Activated T-helper 2 cell treated with anti-CD3 and anti-CD28 coated beads, Interferon-gamma antibody, Interleukin-2, Interleukin-4, amounts not matched to agents 10 μg/mL and 5 μg/mL and 100 μg/mL, durations not matched to agents 14 hours and 24 hours and 36 hours (primary cell): ENCODE measurements around the gene TRMT6. TPM values are rescaled to one million over a fixed set of nuclear protein-coding genes. Genes with fewer than 3 reads are reported as not detected.

Experiments used
- DNase-seq: peaks from one replicate; pipeline ENCODE4 v3.0.0; 2021; ENCODE audit warnings: low spot score
- H3K27ac Mint-ChIP-seq: one replicate; pipeline ENCODE4 v1.8.0; 2021; ENCODE audit warnings: mixed read lengths
- H3K27me3 Mint-ChIP-seq: one replicate; pipeline ENCODE4 v1.8.0; 2021; ENCODE audit warnings: low read depth, mixed read lengths
- H3K36me3 Mint-ChIP-seq: one replicate; pipeline ENCODE4 v1.8.0; 2021; ENCODE audit warnings: low read depth, mixed read lengths
- H3K4me1 Mint-ChIP-seq: one replicate; pipeline ENCODE4 v1.8.0; 2021; ENCODE audit warnings: low read depth, mixed read lengths
- H3K4me3 Mint-ChIP-seq: one replicate; pipeline ENCODE4 v1.8.0; 2021; ENCODE audit warnings: low read depth, mild to moderate bottlenecking, moderate library complexity, mixed read lengths
- H3K9me3 Mint-ChIP-seq: one replicate; pipeline ENCODE4 v1.8.0; 2021; ENCODE audit warnings: mixed read lengths
- intact Hi-C: fragments of 100-400 bp; cut with micrococcal nuclease; formaldehyde crosslinking; loops from one replicate; pipeline ENCODE4 v1.15.1; 2023
- total RNA-seq: library from RNA; stranded (reverse); gene quantifications from 2 replicates; pipeline ENCODE4 v1.2.3, GENCODE V29; 2022

TRMT6 gene
- total RNA-seq, 1 donor from 2014 or later, result 27.5 TPM

DNA sequence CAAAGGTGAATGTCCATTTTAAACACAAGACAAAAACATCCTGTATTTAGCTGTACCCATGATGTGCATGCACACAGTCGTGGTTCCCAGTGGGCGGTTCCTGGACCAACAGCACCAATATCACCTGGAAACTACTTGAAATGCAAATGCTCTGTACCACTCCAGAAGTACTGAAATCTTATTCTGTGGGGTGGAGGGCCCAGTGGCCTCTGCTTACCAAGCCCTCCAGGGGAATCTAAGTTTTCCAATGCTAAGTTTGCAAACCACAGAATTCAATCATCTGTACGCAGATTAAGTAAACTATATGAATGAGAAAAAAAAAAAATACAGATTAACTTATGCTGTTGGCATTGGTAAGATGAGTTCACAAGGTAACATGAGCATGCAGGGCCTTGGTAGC lies 14.1 kb downstream of the TRMT6 start:
- intact Hi-C loops, result no loop called here
- DNase-seq, result no peak
- Mint-ChIP-seq H3K36me3 (peaks cover 27% of the 10 kb centered on the region), H3K4me3 (no peak overlapping the region), H3K9me3 (no peaks in the 10 kb centered on the region), H3K27ac (no peak overlapping the region), H3K27me3 (no peaks in the 10 kb centered on the region), H3K4me1 (peaks cover 9% of the 10 kb centered on the region)

DNA sequence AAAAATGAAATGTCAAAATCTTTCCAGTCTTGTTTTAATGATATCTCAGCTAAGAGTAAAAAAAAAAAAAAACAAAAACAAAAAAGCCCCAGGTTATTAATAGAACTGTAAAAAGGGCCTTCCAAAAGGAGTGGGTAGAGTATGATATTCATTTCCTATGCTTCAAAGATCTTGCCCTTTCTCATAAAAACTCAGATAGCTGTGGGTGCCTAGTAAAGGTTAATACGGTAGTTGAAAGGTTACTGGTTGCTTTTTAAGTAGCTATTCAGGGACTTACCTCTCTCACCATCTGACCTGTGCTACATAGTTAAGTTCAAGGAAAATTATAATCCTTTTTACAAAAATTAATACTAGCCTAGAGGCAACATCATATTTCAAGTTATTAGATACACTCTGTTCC lies 14.9 kb downstream of the TRMT6 start:
- Mint-ChIP-seq H3K27ac (no peak overlapping the region), H3K36me3 (peaks cover 22% of the 10 kb centered on the region), H3K4me1 (peaks cover 9% of the 10 kb centered on the region), H3K4me3 (no peak overlapping the region), H3K9me3 (no peaks in the 10 kb centered on the region), H3K27me3 (peaks cover 2% of the 10 kb centered on the region)
- no peak for DNase-seq
- intact Hi-C loops, result no loop called here

DNA sequence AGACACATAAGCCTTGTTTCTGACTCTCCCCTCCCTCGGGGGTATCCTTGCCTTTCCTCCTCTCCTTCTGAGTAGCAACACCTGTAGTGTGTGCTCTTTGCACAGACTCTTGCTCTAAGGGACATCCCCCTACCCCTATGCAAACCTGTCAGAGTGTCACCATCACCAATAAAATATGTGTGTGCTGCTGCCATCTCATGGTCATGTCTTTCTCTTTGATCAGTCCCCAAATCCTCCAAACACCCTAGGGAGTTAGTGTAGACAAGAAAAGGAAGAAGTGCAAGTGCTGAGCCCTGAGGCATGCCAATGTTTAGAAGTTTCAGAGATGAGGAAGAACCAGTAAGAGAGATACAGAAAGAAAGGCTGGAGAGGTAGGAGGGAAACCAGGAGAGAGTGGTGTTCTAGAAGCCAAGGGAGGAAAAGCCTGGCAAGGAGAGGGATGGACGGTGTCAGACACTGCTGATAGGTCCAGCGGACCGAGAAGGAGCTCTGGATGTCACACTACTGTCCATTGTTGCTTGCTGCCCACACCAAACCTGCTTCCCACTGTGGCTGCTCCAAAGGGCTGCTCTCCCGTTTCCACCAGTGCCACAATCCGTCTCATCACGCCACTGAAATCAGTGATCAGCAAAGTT lies 16.4 kb downstream of the TRMT6 start:
- peaks cover 9% of the 10 kb centered on the region for H3K4me1 Mint-ChIP-seq
- DNase-seq, result no peak
- intact Hi-C loops, result loop anchor here (5.0 kb wide), 1 partner anchor 407 kb away; no protein-coding TSS in a partner anchor
- no peaks in the 10 kb centered on the region for H3K9me3 Mint-ChIP-seq
- H3K36me3 Mint-ChIP-seq, result peaks cover 12% of the 10 kb centered on the region
- no peak overlapping the region for H3K4me3 Mint-ChIP-seq
- H3K27me3 Mint-ChIP-seq, result peaks cover 7% of the 10 kb centered on the region
- no peak overlapping the region for H3K27ac Mint-ChIP-seq

DNA sequence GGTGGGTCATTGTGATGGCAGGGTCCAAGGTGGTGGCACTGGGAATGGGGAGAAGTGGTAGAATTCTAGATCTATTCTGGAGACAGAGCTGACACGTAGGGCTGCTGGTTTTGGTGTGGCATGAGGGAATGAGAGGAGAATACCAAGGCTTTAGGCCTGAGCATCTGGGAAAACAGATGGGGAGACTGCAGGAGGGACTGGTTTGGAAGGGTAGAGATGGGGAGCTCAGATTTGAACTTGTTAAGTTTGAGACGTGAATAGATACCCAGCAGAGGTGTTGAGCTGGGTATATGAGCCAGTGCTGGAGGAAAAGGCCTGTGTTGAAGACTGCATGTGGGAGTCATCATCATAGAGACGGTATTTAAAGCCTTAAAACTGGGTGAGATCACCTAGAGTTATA lies 17.5 kb downstream of the TRMT6 start:
- intact Hi-C loops, result loop anchor here (5.0 kb wide), 1 partner anchor 405 kb away; no protein-coding TSS in a partner anchor

DNA sequence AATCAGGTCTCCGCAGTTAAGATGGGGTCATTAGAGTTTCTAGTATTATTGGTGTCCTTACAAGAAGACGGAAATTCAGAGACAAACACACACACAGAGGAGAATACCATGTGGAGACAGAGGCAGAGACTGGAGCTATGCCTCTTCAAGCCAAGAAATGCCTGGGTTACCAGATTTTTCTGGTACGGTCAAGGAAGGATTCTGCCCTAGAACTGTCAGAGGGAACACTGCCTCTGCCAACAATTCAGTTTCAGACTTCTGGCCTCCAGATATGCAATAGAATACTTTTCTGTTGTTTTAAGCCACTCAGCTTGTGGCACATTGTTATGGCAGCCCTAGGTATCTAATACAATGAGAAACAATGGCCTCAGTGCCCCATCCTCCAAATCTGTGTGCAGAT lies 18.9 kb downstream of the TRMT6 start:
- Mint-ChIP-seq H3K4me1 (peaks cover 9% of the 10 kb centered on the region), H3K27ac (no peak overlapping the region), H3K36me3 (no peaks in the 10 kb centered on the region), H3K27me3 (peaks cover 18% of the 10 kb centered on the region), H3K4me3 (no peak overlapping the region), H3K9me3 (no peaks in the 10 kb centered on the region)
- intact Hi-C loops, result loop anchor here (5.0 kb wide), 1 partner anchor 404 kb away; no protein-coding TSS in a partner anchor
- DNase-seq, result no peak

More for the DNA sequence above, 17.5 kb downstream of the TRMT6 start:
- Mint-ChIP-seq H3K36me3 (peaks cover under 1% of the 10 kb centered on the region), H3K27ac (no peak overlapping the region), H3K4me3 (no peak overlapping the region), H3K9me3 (no peaks in the 10 kb centered on the region), H3K27me3 (peaks cover 10% of the 10 kb centered on the region), H3K4me1 (peaks cover 9% of the 10 kb centered on the region)
- no peak for DNase-seq

DNA sequence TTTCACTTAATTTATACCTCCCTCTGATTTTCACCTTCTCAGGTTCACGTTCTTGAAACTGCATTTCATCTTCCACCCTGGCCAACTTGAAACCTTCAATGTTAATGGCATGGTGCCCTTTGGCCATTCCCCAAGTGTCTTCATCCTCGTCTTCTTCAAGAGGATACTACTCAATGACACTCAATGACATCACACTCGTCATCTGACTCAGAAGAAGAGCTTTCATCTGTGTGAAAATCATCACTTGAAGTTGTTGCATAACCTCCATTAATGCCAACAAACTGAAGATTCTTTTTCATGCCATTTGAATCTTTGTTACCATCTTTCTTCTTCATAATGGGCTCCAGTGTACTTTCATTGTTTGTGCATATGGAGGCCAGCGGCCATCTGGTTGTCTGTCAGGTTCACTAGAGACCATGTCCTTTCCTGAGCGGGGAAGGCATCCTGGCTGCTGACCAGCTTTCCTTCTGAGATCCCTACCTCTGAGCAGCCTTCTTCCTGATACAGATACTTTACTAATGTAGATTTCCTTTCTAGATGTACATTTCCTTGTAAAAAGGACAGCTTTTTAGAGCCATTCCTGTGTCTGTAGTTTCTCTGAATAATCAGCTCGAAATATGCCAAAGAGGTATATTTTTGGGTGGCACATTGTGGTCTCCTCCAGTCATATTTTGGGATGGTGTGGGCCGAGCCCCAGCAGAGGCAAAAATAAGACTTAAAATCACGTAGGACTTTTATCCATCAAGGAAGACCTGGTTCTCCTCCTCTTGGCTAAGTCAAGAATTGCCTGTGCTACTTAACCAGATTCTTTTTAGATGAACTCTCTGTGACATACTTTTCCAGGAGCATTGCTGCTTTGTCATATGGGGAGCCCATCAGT lies 21.3 kb downstream of the TRMT6 start:
- peaks cover 25% of the 10 kb centered on the region for H3K27me3 Mint-ChIP-seq
- no peaks in the 10 kb centered on the region for H3K36me3 Mint-ChIP-seq
- intact Hi-C loops, result no loop called here
- H3K4me3 Mint-ChIP-seq, result no peak overlapping the region
- no peak for DNase-seq
- H3K9me3 Mint-ChIP-seq, result no peaks in the 10 kb centered on the region
- H3K4me1 Mint-ChIP-seq, result no peaks in the 10 kb centered on the region
- no peak overlapping the region for H3K27ac Mint-ChIP-seq

DNA sequence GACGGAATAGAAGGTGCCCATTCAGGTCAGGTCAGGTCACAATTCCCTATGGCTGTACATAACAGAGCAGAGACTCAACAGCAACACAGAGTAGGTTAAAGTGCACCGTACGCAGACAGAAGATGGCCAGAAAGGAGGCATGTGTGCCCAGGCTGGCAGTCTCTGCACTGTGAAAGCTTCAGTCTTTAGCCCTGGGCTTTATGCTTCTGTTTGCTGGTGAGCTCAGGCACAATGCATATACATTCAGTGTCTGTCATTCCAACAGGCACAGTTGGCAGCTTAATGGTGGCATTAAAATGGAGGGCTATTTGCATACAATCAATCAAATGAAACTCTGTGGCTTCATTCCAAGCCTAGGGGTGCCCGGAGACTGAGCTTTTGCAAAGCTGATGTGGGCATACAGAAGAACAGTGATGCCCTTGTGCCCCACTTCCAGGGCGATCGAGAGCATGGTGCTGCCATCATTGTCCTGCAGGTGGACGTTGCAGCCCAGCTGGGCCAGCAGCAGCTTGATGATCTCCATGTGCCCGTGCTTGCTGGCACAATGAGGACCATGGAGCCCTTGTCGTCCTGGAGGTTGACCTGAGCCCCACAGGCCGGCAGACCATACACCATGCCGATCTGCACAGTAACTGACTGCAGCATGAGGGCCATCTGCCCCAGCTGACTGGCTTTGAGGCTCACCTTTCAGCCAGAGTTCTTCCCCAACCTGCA lies 22.4 kb downstream of the TRMT6 start:
- Mint-ChIP-seq H3K4me3 (no peak overlapping the region), H3K27ac (no peak overlapping the region), H3K4me1 (no peaks in the 10 kb centered on the region), H3K36me3 (no peaks in the 10 kb centered on the region), H3K9me3 (no peaks in the 10 kb centered on the region), H3K27me3 (peaks cover 32% of the 10 kb centered on the region)
- intact Hi-C loops, result no loop called here
- DNase-seq, result no peak

DNA sequence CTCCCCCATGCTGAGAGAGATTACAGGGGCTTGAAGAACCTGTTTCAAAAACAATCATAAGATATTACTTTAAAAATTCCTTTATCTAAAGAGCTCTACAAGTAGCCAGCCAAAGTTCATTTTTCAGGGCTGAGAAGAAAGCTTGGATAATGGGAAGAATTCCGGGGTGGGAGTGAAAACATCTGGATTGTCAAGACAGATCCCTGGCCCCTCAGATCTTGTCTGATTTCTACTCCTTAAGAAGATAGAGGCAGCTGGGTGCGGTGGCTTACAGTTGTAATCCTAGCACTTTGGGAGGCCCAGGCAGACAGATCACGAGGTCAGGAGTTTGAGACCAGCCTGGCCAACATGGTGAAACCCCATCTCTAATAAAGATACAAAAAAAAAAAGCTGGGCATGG lies 24.8 kb downstream of the TRMT6 start:
- Mint-ChIP-seq H3K9me3 (no peaks in the 10 kb centered on the region), H3K4me1 (peaks cover 2% of the 10 kb centered on the region), H3K4me3 (no peak overlapping the region), H3K27ac (no peak overlapping the region), H3K27me3 (peaks cover 35% of the 10 kb centered on the region), H3K36me3 (no peaks in the 10 kb centered on the region)
- intact Hi-C loops, result no loop called here
- DNase-seq, result no peak

DNA sequence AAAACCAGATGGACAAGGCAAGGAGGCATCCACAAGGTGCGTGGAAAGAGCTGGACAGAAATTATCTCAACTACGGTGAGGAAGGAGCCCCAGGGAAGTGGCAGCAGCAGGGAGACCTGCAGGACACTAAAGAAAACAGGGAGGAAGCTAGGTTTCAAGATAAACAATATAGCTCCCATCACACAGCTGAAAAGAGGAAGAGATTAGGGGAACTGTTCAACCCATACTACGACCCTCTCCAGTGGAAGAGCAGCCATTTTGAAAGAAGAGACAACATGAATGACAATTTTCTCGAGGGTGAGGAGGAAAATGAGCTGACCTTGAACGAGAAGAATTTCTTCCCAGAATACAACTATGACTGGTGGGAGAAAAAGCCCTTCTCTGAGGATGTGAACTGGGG lies 26.8 kb downstream of the TRMT6 start:
- H3K27ac Mint-ChIP-seq, result no peak overlapping the region
- peaks cover 26% of the 10 kb centered on the region for H3K27me3 Mint-ChIP-seq
- H3K36me3 Mint-ChIP-seq, result no peaks in the 10 kb centered on the region
- no peak overlapping the region for H3K4me3 Mint-ChIP-seq
- DNase-seq, result no peak
- peaks cover 20% of the 10 kb centered on the region for H3K4me1 Mint-ChIP-seq
- no peaks in the 10 kb centered on the region for H3K9me3 Mint-ChIP-seq
- intact Hi-C loops, result no loop called here

DNA sequence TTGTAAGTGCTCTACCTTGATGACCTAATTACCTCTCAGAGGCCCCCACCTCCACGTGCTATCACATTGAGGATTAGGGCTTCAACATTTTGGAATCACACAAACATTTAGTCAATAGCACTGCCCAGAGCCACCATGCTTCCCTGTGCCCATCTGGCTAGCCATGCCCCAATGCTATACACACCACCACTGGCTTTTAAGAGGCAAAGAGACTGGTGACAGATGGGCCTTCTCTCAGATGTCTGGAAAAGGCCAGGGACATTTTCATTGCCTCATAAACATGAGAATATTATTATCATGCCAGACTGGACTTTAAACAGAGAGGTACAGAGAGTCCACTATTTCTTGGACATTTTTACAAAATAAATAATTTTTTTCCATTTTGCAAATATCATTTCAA lies 29.8 kb downstream of the TRMT6 start:
- Mint-ChIP-seq H3K36me3 (no peaks in the 10 kb centered on the region), H3K4me3 (no peak overlapping the region), H3K27ac (no peak overlapping the region), H3K27me3 (peaks cover 17% of the 10 kb centered on the region), H3K9me3 (no peaks in the 10 kb centered on the region), H3K4me1 (peaks cover 20% of the 10 kb centered on the region)
- intact Hi-C loops, result loop anchor here (1.0 kb wide), 1 partner anchor 30 kb away; the partner anchor contains the start of genes MCM8 and TRMT6
- DNase-seq, result no peak

DNA sequence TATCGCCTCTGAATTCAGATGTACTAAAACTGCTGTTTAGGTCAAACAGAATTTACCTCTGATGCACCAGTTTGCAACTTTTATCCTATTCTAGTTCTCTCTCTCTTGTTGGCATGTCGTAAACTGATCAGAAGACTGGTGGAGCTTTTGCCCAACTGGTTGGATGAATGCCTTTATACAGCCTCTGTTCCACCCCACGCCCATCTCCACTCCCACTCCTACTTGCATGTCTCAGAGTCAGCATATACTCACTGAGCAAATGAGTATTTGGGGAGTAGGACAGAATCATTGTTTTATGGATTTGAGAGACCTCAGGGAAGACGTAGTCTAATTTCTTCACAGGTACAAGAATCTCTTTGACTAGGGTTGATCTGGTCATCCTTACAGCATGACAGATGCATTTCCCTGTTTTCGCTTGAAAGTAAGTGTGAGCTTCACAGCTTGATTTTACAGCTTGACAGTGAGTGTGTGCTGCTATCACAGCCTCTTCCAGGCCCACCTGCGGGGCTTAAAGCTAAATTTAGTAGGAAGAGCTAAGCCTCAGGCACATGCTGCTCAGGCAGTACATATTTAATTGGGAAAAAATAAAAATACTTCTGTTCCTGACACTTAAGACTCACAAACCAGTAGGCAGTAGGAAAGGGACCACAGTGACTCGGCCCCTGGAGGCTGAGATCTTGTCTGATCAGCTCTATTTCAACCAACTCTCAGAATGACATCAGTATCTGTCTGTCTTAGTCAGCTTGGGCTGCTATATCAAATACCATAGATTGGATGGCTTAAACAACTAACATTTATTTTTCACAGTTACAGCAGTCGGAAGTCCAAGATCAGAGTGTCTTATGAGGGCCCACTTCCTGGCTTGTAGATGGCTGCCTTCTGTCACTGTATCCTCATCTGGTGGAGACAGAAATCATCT lies 30.4 kb downstream of the TRMT6 start:
- peaks cover 19% of the 10 kb centered on the region for H3K27me3 Mint-ChIP-seq
- H3K36me3 Mint-ChIP-seq, result no peaks in the 10 kb centered on the region
- H3K4me3 Mint-ChIP-seq, result no peak overlapping the region
- intact Hi-C loops, result loop anchor here (1.0 to 5.0 kb wide), 3 partner anchors 30 to 393 kb away; partner anchors contain the start of genes MCM8 and TRMT6
- no peak for DNase-seq
- peaks cover 20% of the 10 kb centered on the region for H3K4me1 Mint-ChIP-seq
- no peaks in the 10 kb centered on the region for H3K9me3 Mint-ChIP-seq
- peak overlapping the region; percentile 68 for H3K27ac Mint-ChIP-seq
